ENCODE data around the gene PKNOX2. TPM values are rescaled to one million over a fixed set of nuclear protein-coding genes. Genes with fewer than 3 reads are reported as not detected.

Gene PKNOX2
- total and polyA plus RNA-seq, 2 of the 8 experiments (the other 6 are each of a cell fraction or from before 2014, with no cell fraction given): 2.0 TPM

DNA sequence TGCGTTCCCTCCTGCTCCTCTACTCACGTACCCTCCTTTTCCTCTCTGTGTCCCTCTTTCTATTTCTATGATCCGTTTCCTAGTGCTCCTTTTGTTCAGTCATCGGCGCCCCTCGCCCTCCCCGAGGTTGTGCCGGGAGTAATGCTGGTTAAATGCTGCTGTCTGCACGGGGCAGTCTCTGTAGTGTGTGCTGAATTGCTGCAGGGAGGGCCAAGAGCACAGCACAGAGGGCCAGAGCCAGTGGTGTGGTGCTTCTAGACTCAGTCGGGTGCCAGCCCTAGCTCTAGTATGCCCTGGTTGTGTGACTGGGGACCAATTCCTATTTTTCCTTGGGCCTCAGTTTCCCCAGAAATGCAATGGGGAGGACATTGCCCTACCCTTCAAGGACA lies 98.3 kb downstream of the PKNOX2 start:
- peak overlapping the region; percentile 83; the same call in 1 of the 2 replicates for H2BK15ac ChIP-seq (ENCODE audit: low read length)
- peak overlapping the region; percentile 7 for H2BK120ac ChIP-seq (replicated peaks; ENCODE audit: low read depth, low read length)
- peak overlapping the region; percentile 55 to 80 for H3K4me2 ChIP-seq (ENCODE audit: insufficient read depth in 1 of 2, low read depth in 2 of 2, low read length in 2 of 2)
- H2BK5ac ChIP-seq (ENCODE audit: low read depth, low read length): peak overlapping the region; percentile 91
- peak overlapping the region; percentile 96 for H3K18ac ChIP-seq (ENCODE audit: extremely low read depth, low read length)
- H3K23ac ChIP-seq (ENCODE audit: insufficient read length): no peak overlapping the region
- peak overlapping the region; percentile 78 for H4K8ac ChIP-seq (ENCODE audit: extremely low read depth, insufficient read depth, low read length)
- peak overlapping the region in 3 of 4 experiments; percentile 14 to 47 (median 23); a peak in 5 of 8 replicates for H3K4me3 ChIP-seq (ENCODE audit: extremely low read depth in 1 of 4, insufficient read depth in 2 of 4, low read depth in 3 of 4, low read length in 4 of 4)
- POLR2A ChIA-PET (ENCODE audit: partially characterized antibody): interaction anchor here (0.9 to 2.5 kb wide), 8 partner anchors 10 to 97 kb away, joined by 3 to 15 read pairs (median 4); partner anchors contain the start of gene PKNOX2
- H3K9me3 ChIP-seq (ENCODE audit: insufficient read depth in 2 of 2, low read depth in 1 of 2, low read length in 1 of 2): no peaks in the 10 kb centered on the region
- peak overlapping the region; percentile 54 for H4K5ac ChIP-seq (ENCODE audit: insufficient read length, low read depth, low read length)
- no peak for FAIRE-seq
- 13% methylated on average over 10 of the region's 10 CpGs; no CpG with 5 or more reads in 1 of the 2 experiments for WGBS, 2 experiments (ENCODE audit: extremely low coverage in 1 of 2, insufficient coverage in 1 of 2, insufficient read length in 1 of 2, insufficient replicate concordance in 2 of 2, low coverage in 1 of 2, low lambda C conversion rate in 2 of 2, missing lambda C conversion rate in 1 of 2)
- H2BK20ac ChIP-seq (ENCODE audit: low read length): peak overlapping the region; percentile 99
- peak overlapping the region; percentile 75 for H4K91ac ChIP-seq (replicated peaks; ENCODE audit: insufficient read length, low read length)
- H3K9ac ChIP-seq (replicated peaks in 1 of 4; ENCODE audit: extremely low read depth in 1 of 4, low read depth in 3 of 4, low read length in 3 of 4): peak overlapping the region in 1 of 4 experiments; percentile 6; a peak in 1 of 7 replicates
- H3K14ac ChIP-seq (ENCODE audit: insufficient read length): no peak overlapping the region
- H3K79me1 ChIP-seq (ENCODE audit: low read depth, low read length): no peaks in the 10 kb centered on the region
- H3K27ac ChIP-seq (ENCODE audit: low read depth, low read length): 0 out of 2 replicates have a peak overlapping the region, but pooled peaks have one; percentile 30
- peak overlapping the region; percentile 85 for H3K4ac ChIP-seq (replicated peaks; ENCODE audit: insufficient read length, low read depth, low read length)
- H2BK12ac ChIP-seq (ENCODE audit: low read depth, low read length): peak overlapping the region; percentile 100
- no peak overlapping the region for H2AK5ac ChIP-seq (ENCODE audit: low read depth, low read length)
- H3K36me3 ChIP-seq (ENCODE audit: control insufficient read depth in 2 of 4, insufficient read depth in 4 of 4, low read length in 3 of 4): no peaks in the 10 kb centered on the region
- no peak for TF ChIP-seq CEBPB (IDR thresholded peaks at IDR 0.05; ENCODE audit: low read depth, low read length)
- no peak for TF ChIP-seq SP1 (IDR thresholded peaks at IDR 0.05; ENCODE audit: low read depth, low read length)
- no peak for TF ChIP-seq HDAC6 (IDR thresholded peaks at IDR 0.05; ENCODE audit: low read depth, low read length)
- TF ChIP-seq TEAD4 (IDR thresholded peaks at IDR 0.05; ENCODE audit: low read depth, low read length): no peak
- no peak for TF ChIP-seq CHD2 (IDR thresholded peaks at IDR 0.05; ENCODE audit: low read length)
- TF ChIP-seq ZNF274 (IDR thresholded peaks at IDR 0.05; ENCODE audit: borderline replicate concordance, extremely low read depth, low read length): no peak
- TF ChIP-seq, protein P1, sequence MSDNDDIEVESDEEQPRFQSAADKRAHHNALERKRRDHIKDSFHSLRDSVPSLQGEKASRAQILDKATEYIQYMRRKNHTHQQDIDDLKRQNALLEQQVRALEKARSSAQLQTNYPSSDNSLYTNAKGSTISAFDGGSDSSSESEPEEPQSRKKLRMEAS (IDR thresholded peaks at IDR 0.05): no peak
- TF ChIP-seq POU5F1 (IDR thresholded peaks at IDR 0.05; ENCODE audit: low read depth, low read length): no peak
- no peak for TF ChIP-seq HDAC2 (IDR thresholded peaks at IDR 0.05; ENCODE audit: borderline replicate concordance in 1 of 2, low read depth in 2 of 2, low read length in 2 of 2)
- TF ChIP-seq NRF1 (IDR thresholded peaks at IDR 0.05; ENCODE audit: low read depth, low read length): no peak
- no peak for TF ChIP-seq NANOG (IDR thresholded peaks at IDR 0.05; ENCODE audit: insufficient read depth, low read depth, low read length, poor library complexity, severe bottlenecking)
- TF ChIP-seq, protein P2, sequence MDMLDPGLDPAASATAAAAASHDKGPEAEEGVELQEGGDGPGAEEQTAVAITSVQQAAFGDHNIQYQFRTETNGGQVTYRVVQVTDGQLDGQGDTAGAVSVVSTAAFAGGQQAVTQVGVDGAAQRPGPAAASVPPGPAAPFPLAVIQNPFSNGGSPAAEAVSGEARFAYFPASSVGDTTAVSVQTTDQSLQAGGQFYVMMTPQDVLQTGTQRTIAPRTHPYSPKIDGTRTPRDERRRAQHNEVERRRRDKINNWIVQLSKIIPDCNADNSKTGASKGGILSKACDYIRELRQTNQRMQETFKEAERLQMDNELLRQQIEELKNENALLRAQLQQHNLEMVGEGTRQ (IDR thresholded peaks at IDR 0.05; ENCODE audit: low read length): no peak
- H3K4me1 ChIP-seq (replicated peaks in 1 of 4; ENCODE audit: control insufficient read depth in 3 of 4, insufficient read depth in 4 of 4, low read length in 3 of 4): peaks cover 10 to 29% (median 23%) of the 10 kb centered on the region in 4 experiments
- peak overlapping the region; percentile 65 for H3K56ac ChIP-seq (replicated peaks; ENCODE audit: insufficient read length, low read depth, low read length)
- H2AFZ ChIP-seq (ENCODE audit: low read length): 0 out of 2 replicates have a peak overlapping the region, but pooled peaks have one; percentile 25
- peak in 1 of 2 experiments; percentile 68 for DNase-seq (ENCODE audit: low read depth in 1 of 2, low spot score in 2 of 2)
- H4K20me1 ChIP-seq (replicated peaks in 1 of 2; ENCODE audit: control insufficient read depth in 1 of 2, insufficient read depth in 2 of 2, low read length in 2 of 2): no peaks in the 10 kb centered on the region
- CTCF ChIA-PET (ENCODE audit: partially characterized antibody): interaction anchor here (0.6 to 9.4 kb wide), 13 partner anchors 9 to 502 kb away, joined by 3 to 81 read pairs (median 5); no protein-coding TSS in a partner anchor
- peaks cover 0 to 19% (median 14%) of the 10 kb centered on the region in 4 experiments; a peak in 5 of 7 replicates for H3K27me3 ChIP-seq (replicated peaks in 1 of 4; ENCODE audit: control insufficient read depth in 3 of 4, extremely low read depth in 1 of 4, insufficient read depth in 3 of 4, low read length in 3 of 4)
- peaks cover 13% of the 10 kb centered on the region for H3K23me2 ChIP-seq (ENCODE audit: low read depth, low read length)
- no peaks in the 10 kb centered on the region for H3K79me2 ChIP-seq (ENCODE audit: control insufficient read depth in 1 of 2, insufficient read depth in 2 of 2, low read length in 2 of 2)

All from H1 (cell line).